Smooth muscle cell (in vitro differentiated cells): Measurements from ENCODE around the gene CPA2. TPM values are rescaled to one million over a fixed set of nuclear protein-coding genes. Genes with fewer than 3 reads are reported as not detected.
A peak's percentile ranks its signal among the peaks of the same experiment; 100 is the strongest.

Experiments used
- DNase-seq: peaks from one replicate; lab custom pipeline; 2025; ENCODE audit not compliant: unreplicated experiment; lab: John Stamatoyannopoulos, UW
- H2AFZ ChIP-seq: fragments of 200-600 bp; sonication (generic); 2 replicates; pipeline ENCODE4 v1.6.0; 2016; ENCODE audit warnings: antibody characterized with exemption, low read depth, mild to moderate bottlenecking
- H3F3A ChIP-seq: fragments of 200-600 bp; sonication (generic); 2 replicates; pipeline ENCODE4 v1.6.0; 2017; ENCODE audit warnings: antibody characterized with exemption, low read depth
- H3K27ac ChIP-seq: fragments of 200-600 bp; sonication (generic); 2 replicates; pipeline ENCODE4 v1.5.1; 2016; ENCODE audit warnings: low read depth, mild to moderate bottlenecking
- H3K27me3 ChIP-seq: fragments of 200-600 bp; sonication (generic); 2 replicates; pipeline ENCODE4 v1.6.1; 2016; ENCODE audit warnings: low read depth, mild to moderate bottlenecking
- H3K36me3 ChIP-seq: fragments of 200-600 bp; sonication (generic); 2 replicates; pipeline ENCODE4 v1.5.1; 2016; ENCODE audit warnings: low read depth
- H3K4me1 ChIP-seq: fragments of 200-600 bp; sonication (generic); 2 replicates; pipeline ENCODE4 v1.5.1; 2016; ENCODE audit warnings: low read depth
- H3K4me2 ChIP-seq: fragments of 200-600 bp; sonication (generic); 2 replicates; pipeline ENCODE4 v1.6.0; 2016; ENCODE audit warnings: mild to moderate bottlenecking
- H3K4me3 ChIP-seq: fragments of 200-600 bp; sonication (generic); 2 replicates; pipeline ENCODE4 v1.5.1; 2016; ENCODE audit warnings: mild to moderate bottlenecking
- H3K79me2 ChIP-seq: fragments of 200-600 bp; sonication (generic); 2 replicates; pipeline ENCODE4 v1.6.0; 2016; ENCODE audit warnings: low read depth, mild to moderate bottlenecking
- H3K9ac ChIP-seq: fragments of 200-600 bp; sonication (generic); 2 replicates; pipeline ENCODE4 v1.6.0; 2016; ENCODE audit warnings: low read depth
- H3K9me3 ChIP-seq: fragments of 200-600 bp; sonication (generic); replicated peaks from 2 replicates; pipeline ENCODE4 v1.5.1; 2016; ENCODE audit warnings: low read depth
- H4K20me1 ChIP-seq: fragments of 200-600 bp; sonication (generic); 2 replicates; pipeline ENCODE4 v1.6.0; 2016; ENCODE audit warnings: low read depth
- CTCF ChIP-seq: fragments of 200-600 bp; sonication (generic); IDR thresholded peaks from 2 replicates; pipeline ENCODE4 v1.5.1; 2017; ENCODE audit warnings: borderline replicate concordance, mild to moderate bottlenecking, antibody characterized with exemption; ENCODE audit not compliant: insufficient read depth, poor library complexity, severe bottlenecking
- WGBS: methylation state at CpG from one replicate; pipeline ENCODE4 v1.1.7; 2016; ENCODE audit warnings: low lambda C conversion rate; 5-methylcytosine and 5-hydroxymethylcytosine counted together
- polyA plus RNA-seq: library from polyadenylated mRNA; unstranded; fragments of >200 nt; fragmentation: Nextera tagmentation; extraction: Ambion mirVana; gene quantifications from 2 replicates; pipeline ENCODE4 v1.2.1, GENCODE V29; 2016
- total RNA-seq: library from RNA; depleted of rRNA; stranded (reverse); fragments of >200 nt; gene quantifications from 2 replicates; pipeline ENCODE4 v1.2.3, GENCODE V29; 2014

Gene CPA2
- total and polyA plus RNA-seq, 2 experiments from 2014 or later, result 0.18 TPM; not detected in 1

- Histone ChIP-seq H3K9ac (no peak overlapping the region), H3K27me3 (no peaks in the 10 kb centered on the region), H2AFZ (peak overlapping the region; percentile 84), H3K36me3 (no peaks in the 10 kb centered on the region), H3F3A (peaks cover 24% of the 10 kb centered on the region), H3K4me3 (no peak overlapping the region), H4K20me1 (no peaks in the 10 kb centered on the region), H3K79me2 (no peaks in the 10 kb centered on the region), H3K9me3 (no peaks in the 10 kb centered on the region), H3K4me2 (no peak overlapping the region), H3K4me1 (peaks cover 44% of the 10 kb centered on the region), H3K27ac (no peak overlapping the region)
- 88% methylated on average over 12 of the region's 12 CpGs for WGBS
- no peak for DNase-seq
- no peak for TF ChIP-seq CTCF
Observed at GRCh38 chr7:130270947-130271800, 4.5 kb downstream of the CPA2 start.

DNA sequence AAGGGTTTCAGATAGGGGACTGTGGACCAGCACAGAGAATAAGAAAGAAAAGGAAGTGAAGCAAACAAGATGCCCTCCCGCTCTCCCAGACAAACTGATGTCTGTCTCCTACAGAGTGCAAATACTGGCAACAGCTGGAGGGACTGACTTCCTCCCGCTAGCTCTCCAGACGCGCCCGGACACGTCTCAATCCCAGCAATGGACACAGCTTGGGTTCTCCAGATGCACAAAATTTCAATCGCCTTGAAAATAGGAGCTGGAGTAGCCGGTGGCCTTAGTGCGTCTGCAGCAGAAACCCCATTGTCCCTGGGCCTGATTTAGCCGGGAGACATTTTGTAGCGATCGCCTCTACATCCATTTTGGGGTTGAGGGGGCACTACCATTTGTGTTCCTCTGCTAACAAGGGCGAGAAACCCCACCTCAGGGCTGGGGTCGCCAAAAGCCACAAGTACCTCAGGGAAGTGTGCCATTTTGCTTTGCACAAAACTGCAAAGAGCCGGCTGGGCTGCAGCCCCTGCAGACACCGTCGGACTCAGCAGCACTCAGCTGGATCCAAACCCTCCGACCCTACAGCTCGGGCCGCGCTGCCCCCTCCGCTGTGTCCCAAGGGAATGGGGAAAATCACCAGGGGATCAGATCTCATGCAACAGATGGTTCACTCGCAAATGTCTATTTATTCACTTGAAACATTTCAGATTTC, 5.9 kb downstream of the CPA2 start:
- Histone ChIP-seq H3K79me2 (no peaks in the 10 kb centered on the region), H3F3A (peaks cover 35% of the 10 kb centered on the region), H3K27me3 (no peaks in the 10 kb centered on the region), H3K9ac (peak overlapping the region; percentile 7), H3K4me3 (peak overlapping the region; percentile 41), H4K20me1 (no peaks in the 10 kb centered on the region), H3K36me3 (no peaks in the 10 kb centered on the region), H3K4me1 (peaks cover 46% of the 10 kb centered on the region), H3K9me3 (no peaks in the 10 kb centered on the region), H2AFZ (peak overlapping the region; percentile 84), H3K4me2 (peak overlapping the region; percentile 67), H3K27ac (peak overlapping the region; percentile 80)
- no peak for TF ChIP-seq CTCF
- no peak for DNase-seq
- 47% methylated on average over 23 of the region's 23 CpGs for WGBS

- no peak for DNase-seq
Observed at GRCh38 chr7:130273081-130273932, 6.6 kb downstream of the CPA2 start.

More at GRCh38 chr7:130273081-130273932, 6.6 kb downstream of the CPA2 start:
- Histone ChIP-seq H3K4me2 (peak overlapping the region; percentile 67), H3K27ac (peak overlapping the region; percentile 80), H3K27me3 (no peaks in the 10 kb centered on the region), H3F3A (peaks cover 40% of the 10 kb centered on the region), H3K36me3 (no peaks in the 10 kb centered on the region), H2AFZ (peak overlapping the region; percentile 88), H3K4me3 (peak overlapping the region; percentile 41), H4K20me1 (no peaks in the 10 kb centered on the region), H3K9me3 (no peaks in the 10 kb centered on the region), H3K79me2 (no peaks in the 10 kb centered on the region), H3K9ac (peak overlapping the region; percentile 27), H3K4me1 (peaks cover 46% of the 10 kb centered on the region)
- no peak for TF ChIP-seq CTCF
- WGBS, result 3% methylated on average over 24 of the region's 25 CpGs
